GM12878 (cell line): Measurements from ENCODE around the gene EHD4. TPM values are rescaled to one million over a fixed set of nuclear protein-coding genes. Genes with fewer than 3 reads are reported as not detected.
A peak's percentile ranks its signal among the peaks of the same experiment; 100 is the strongest.

Experiments
- ATAC-seq: fragments of 200-7000 bp; cut with Tn5 transposase; 3 replicates; pipeline ENCODE4 v1.9.1; 2020; ENCODE audit warnings: mild to moderate bottlenecking, moderate library complexity
- BruUV-seq: library from RNA; stranded (reverse); fragments of 400-500 nt; replicated peaks from 2 replicates; lab custom pipeline; 2021; lab: Mats Ljungman, UMichigan
- CTCF ChIA-PET: fragments of 300-600 bp; sonication (Branson Sonifier 250); formaldehyde crosslinking; extraction: SDS; loops from one replicate; lab custom pipeline; 2021; ENCODE audit warnings: inconsistent platforms; lab: Yijun Ruan, JAX
- POLR2A ChIA-PET: fragments of 350-600 bp; formaldehyde crosslinking; extraction: SDS; loops from one replicate; lab custom pipeline; 2021; ENCODE audit warnings: inconsistent platforms; lab: Charles Lee
- RAD21 ChIA-PET: fragments of 300-600 bp; sonication (Branson Sonifier 250); formaldehyde crosslinking; loops from one replicate; lab custom pipeline; 2023; ENCODE audit warnings: antibody characterized with exemption; ENCODE audit not compliant: unreplicated experiment; lab: Charles Lee
- SMC1A ChIA-PET: fragments of 300-600 bp; sonication (Branson Sonifier 250); formaldehyde crosslinking; loops from one replicate; lab custom pipeline; 2023; ENCODE audit not compliant: unreplicated experiment, uncharacterized antibody; lab: Charles Lee
- DNase-seq: peaks from one replicate; pipeline ENCODE4 v3.0.0-alpha.2; 2011; ENCODE audit warnings: low read depth, low spot score
- FAIRE-seq: peaks from 3 replicates; lab custom pipeline; 2011; peaks lifted over from hg19 to GRCh38; lab: Jason Lieb, UNC
- H2AFZ ChIP-seq: 2 replicates; pipeline ENCODE4 v1.6.0; 2011; ENCODE audit warnings: low read depth, low read length, control low read depth; ENCODE audit not compliant: control insufficient read depth
- H3K27ac ChIP-seq: 2 replicates; pipeline ENCODE4 v1.5.1; 2011; ENCODE audit warnings: control low read depth; ENCODE audit not compliant: control insufficient read depth, insufficient read depth
- H3K27me3 ChIP-seq, 2 experiments: replicated peaks in 1 of 2; 2 replicates each; pipeline versions ENCODE4 v1.6.0 to v1.6.1; 2011; ENCODE audit warnings: low read length in 1 of 2; ENCODE audit not compliant: control insufficient read depth in 2 of 2, insufficient read depth in 2 of 2
- H3K36me3 ChIP-seq, 2 experiments: 2 replicates each; pipeline ENCODE4 v1.5.1; 2011; ENCODE audit warnings: low read length in 1 of 2; ENCODE audit not compliant: control insufficient read depth in 2 of 2, insufficient read depth in 2 of 2
- H3K4me1 ChIP-seq: 2 replicates; pipeline ENCODE4 v1.6.1; 2011; ENCODE audit warnings: mild to moderate bottlenecking, low read length, moderate library complexity, mixed read lengths; ENCODE audit not compliant: control insufficient read depth, insufficient read depth
- H3K4me2 ChIP-seq: 2 replicates; pipeline ENCODE4 v1.6.0; 2011; ENCODE audit warnings: control low read depth; ENCODE audit not compliant: control insufficient read depth, insufficient read depth
- H3K4me3 ChIP-seq: fragments of 200-600 bp; sonication (generic); 2 replicates; pipeline ENCODE4 v1.5.1; 2016
- H3K79me2 ChIP-seq: 2 replicates; pipeline ENCODE4 v1.6.0; 2011; ENCODE audit warnings: low read length; ENCODE audit not compliant: control insufficient read depth, insufficient read depth
- H3K9ac ChIP-seq: 2 replicates; pipeline ENCODE4 v1.8.0; 2011; ENCODE audit warnings: low read length, control low read depth, mixed read lengths; ENCODE audit not compliant: control insufficient read depth, insufficient read depth
- H3K9me3 ChIP-seq: replicated peaks from 3 replicates; pipeline ENCODE4 v1.5.1; 2011; ENCODE audit warnings: mild to moderate bottlenecking, low read length; ENCODE audit not compliant: control insufficient read depth, insufficient read depth
- H4K20me1 ChIP-seq: 2 replicates; pipeline ENCODE4 v1.6.0; 2011; ENCODE audit not compliant: control insufficient read depth, insufficient read depth
- NBN ChIP-seq: fragments of 450-650 bp; IDR thresholded peaks from 2 replicates; pipeline ENCODE4 v1.6.1; 2016
- NR2F1 ChIP-seq: fragments of 450-650 bp; conservative IDR thresholded peaks from 2 replicates; pipeline ENCODE4 v1.6.1; 2017; ENCODE audit warnings: mild to moderate bottlenecking
- WGBS: methylation state at CpG from one replicate; pipeline ENCODE4 v1.1.6; 2016; ENCODE audit warnings: low lambda C conversion rate; ENCODE audit not compliant: insufficient replicate concordance, insufficient coverage; ENCODE audit errors: missing lambda C conversion rate; 5-methylcytosine and 5-hydroxymethylcytosine counted together
- in situ Hi-C: fragments of 300-500 bp; cut with MboI; formaldehyde crosslinking; loops from 9 replicates; pipeline ENCODE4 v1.14.3; 2018; ENCODE audit warnings: mixed read lengths
- intact Hi-C: fragments of 100-400 bp; cut with micrococcal nuclease; formaldehyde crosslinking; loops from one replicate; pipeline ENCODE4 v1.14.2; 2022; ENCODE audit not compliant: unreplicated experiment
- polyA plus RNA-seq, 11 experiments: library from polyadenylated mRNA; depleted of rRNA in 4 of 11; unstranded in 6 of 11; stranded (reverse) in 5 of 11; fragments of >200 nt; fragmentation: Nextera tagmentation in 4 of 11; fragmentation: Illumina TruSeq in 1 of 11; extraction: Ambion mirVana in 4 of 11; extraction: Trizol in 1 of 11; gene quantifications; 1 replicate in 1 of 11; 2 replicates in 10 of 11; pipeline versions ENCODE4 v1.2.1 to v1.2.3, GENCODE V29; 2011 to 2016; ENCODE audit warnings: inconsistent platforms in 2 of 11, missing spikeins in 2 of 11, low read depth in 1 of 11
- total RNA-seq, 4 experiments: library from RNA; depleted of rRNA in 3 of 4; stranded (reverse); fragments of >200 nt in 3 of 4; fragmentation: Illumina TruSeq in 1 of 4; extraction: Trizol in 1 of 4; gene quantifications; 2 replicates each; pipeline versions ENCODE4 v1.2.1 to v1.2.3, GENCODE V29; 2013 to 2021
- TF ChIP-seq, protein P1 (sequence below): IDR thresholded peaks from 2 replicates; pipeline ENCODE4 v1.6.1; 2012; ENCODE audit warnings: mild to moderate bottlenecking, low read depth, low read length

EHD4 gene
- total and polyA plus RNA-seq, 10 of the 15 experiments (the other 5 are each of a cell fraction or from before 2014, with no cell fraction given) = 4.2 to 62.9 (median 44.7) TPM

DNA sequence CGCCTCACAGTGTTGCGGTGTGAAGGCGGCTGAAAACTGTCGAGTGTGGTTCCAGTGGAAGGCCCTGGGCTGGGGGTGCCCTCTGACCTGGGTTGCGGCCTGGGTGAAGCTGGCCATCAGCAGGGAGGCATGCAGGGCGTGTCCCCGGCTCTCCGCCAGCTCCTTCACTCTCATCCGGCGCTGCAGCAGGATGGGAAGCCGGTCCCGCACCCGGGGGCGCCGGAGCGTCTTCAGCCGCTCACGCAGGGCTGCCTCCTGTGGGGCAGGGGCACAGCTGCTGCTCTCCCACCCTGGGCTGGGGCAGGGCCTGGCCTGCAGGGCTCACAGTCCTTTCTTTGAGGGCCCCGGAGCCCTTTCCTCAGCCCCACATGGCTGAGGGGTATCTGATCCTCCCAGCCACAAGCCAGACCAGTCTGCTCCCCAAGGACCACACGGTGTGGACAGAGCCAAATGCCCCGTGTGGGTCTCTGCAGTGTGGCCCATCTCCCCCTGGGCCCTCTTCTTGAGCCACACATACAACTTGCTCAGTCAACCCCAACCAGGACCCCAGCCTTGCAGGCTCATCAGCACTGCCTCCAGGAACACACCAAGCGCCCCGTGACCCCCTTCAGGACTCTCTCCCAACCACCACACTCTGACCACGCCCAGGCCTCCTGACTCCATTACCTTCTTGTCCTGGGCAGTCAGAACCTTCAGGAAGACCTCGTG lies 105.3 kb downstream of the EHD4 start:
- FAIRE-seq = no peak
- Histone ChIP-seq H3K9me3 (no peaks in the 10 kb centered on the region), H3K4me1 (no peaks in the 10 kb centered on the region), H3K4me3 (no peak overlapping the region), H2AFZ (no peak overlapping the region), H3K4me2 (no peak overlapping the region), H3K9ac (no peak overlapping the region), H3K27ac (no peak overlapping the region), H3K36me3 (no peaks in the 10 kb centered on the region), H3K79me2 (no peaks in the 10 kb centered on the region), H4K20me1 (no peaks in the 10 kb centered on the region), H3K27me3 (no peaks in the 10 kb centered on the region; a peak in 1 of 4 replicates)
- intact Hi-C loops (no loop called here), in situ Hi-C loops (no loop called here)
- no peak for TF ChIP-seq NBN
- POLR2A ChIA-PET = no interaction called here
- SMC1A ChIA-PET = no interaction called here
- RAD21 ChIA-PET = no interaction called here
- BruUV-seq = no TSS peak
- no peak for ATAC-seq
- WGBS = 41% methylated on average over 21 of the region's 25 CpGs
- no peak for DNase-seq
- CTCF ChIA-PET = no interaction called here

DNA sequence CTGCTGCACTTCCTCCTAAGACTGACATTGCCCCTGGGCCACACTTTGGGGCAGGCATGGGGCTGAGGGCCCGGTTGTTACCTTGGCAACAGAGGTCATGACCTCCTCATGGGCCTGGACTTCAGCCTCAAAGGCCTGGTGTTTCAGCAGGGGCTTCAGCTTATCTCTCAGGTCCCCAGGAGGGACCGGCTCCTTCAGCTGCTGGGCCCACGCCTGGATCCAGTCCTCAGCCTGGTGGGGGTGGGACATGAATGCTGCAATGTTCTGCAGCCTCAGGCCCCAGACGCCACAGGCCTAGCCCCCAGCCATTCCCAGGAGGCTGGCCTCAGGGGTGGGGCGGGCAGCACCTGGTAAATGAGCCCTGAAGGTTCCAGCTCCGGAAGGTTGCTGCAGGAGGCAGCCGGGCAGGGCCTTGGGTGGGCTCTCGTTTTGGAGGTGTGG lies 106.1 kb downstream of the EHD4 start:
- intact Hi-C loops = no loop called here
- Histone ChIP-seq H4K20me1 (no peaks in the 10 kb centered on the region), H3K9me3 (no peaks in the 10 kb centered on the region), H3K27ac (no peak overlapping the region), H3K27me3 (no peaks in the 10 kb centered on the region; a peak in 1 of 4 replicates), H3K79me2 (no peaks in the 10 kb centered on the region), H3K9ac (no peak overlapping the region), H2AFZ (no peak overlapping the region), H3K4me1 (no peaks in the 10 kb centered on the region), H3K4me2 (no peak overlapping the region), H3K4me3 (no peak overlapping the region), H3K36me3 (no peaks in the 10 kb centered on the region)
- TF ChIP-seq, protein P1, sequence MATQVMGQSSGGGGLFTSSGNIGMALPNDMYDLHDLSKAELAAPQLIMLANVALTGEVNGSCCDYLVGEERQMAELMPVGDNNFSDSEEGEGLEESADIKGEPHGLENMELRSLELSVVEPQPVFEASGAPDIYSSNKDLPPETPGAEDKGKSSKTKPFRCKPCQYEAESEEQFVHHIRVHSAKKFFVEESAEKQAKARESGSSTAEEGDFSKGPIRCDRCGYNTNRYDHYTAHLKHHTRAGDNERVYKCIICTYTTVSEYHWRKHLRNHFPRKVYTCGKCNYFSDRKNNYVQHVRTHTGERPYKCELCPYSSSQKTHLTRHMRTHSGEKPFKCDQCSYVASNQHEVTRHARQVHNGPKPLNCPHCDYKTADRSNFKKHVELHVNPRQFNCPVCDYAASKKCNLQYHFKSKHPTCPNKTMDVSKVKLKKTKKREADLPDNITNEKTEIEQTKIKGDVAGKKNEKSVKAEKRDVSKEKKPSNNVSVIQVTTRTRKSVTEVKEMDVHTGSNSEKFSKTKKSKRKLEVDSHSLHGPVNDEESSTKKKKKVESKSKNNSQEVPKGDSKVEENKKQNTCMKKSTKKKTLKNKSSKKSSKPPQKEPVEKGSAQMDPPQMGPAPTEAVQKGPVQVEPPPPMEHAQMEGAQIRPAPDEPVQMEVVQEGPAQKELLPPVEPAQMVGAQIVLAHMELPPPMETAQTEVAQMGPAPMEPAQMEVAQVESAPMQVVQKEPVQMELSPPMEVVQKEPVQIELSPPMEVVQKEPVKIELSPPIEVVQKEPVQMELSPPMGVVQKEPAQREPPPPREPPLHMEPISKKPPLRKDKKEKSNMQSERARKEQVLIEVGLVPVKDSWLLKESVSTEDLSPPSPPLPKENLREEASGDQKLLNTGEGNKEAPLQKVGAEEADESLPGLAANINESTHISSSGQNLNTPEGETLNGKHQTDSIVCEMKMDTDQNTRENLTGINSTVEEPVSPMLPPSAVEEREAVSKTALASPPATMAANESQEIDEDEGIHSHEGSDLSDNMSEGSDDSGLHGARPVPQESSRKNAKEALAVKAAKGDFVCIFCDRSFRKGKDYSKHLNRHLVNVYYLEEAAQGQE = no peak
- TF ChIP-seq NR2F1 = 0 out of 2 replicates have a peak, but pooled peaks have one; percentile 13
- ATAC-seq (no peak), DNase-seq (no peak), FAIRE-seq (no peak)
- ChIA-PET CTCF (no interaction called here), RAD21 (no interaction called here), POLR2A (interaction anchor here (0.5 kb wide), 1 partner anchor 68 kb away, joined by 3 read pairs; no protein-coding TSS in a partner anchor), SMC1A (no interaction called here)
- in situ Hi-C loops = no loop called here
- 27% methylated on average over 8 of the region's 8 CpGs for WGBS
- no TSS peak for BruUV-seq
